Hematopoietic multipotent progenitor cell treated with erythropoietin and hydrocortisone succinate and interleukin-3 and kit ligand, for 4 days (in vitro differentiated cells): ENCODE data around the gene EHMT1.
"Not testable (repeated sequence)": the region's sequence is repeated elsewhere in the genome, so short reads cannot be mapped to it uniquely, and the experiment has no call there.

Source experiments
- DNase-seq: peaks from one replicate; pipeline ENCODE4 v3.0.0-alpha.2; 2015

The EHMT1 gene

DNA sequence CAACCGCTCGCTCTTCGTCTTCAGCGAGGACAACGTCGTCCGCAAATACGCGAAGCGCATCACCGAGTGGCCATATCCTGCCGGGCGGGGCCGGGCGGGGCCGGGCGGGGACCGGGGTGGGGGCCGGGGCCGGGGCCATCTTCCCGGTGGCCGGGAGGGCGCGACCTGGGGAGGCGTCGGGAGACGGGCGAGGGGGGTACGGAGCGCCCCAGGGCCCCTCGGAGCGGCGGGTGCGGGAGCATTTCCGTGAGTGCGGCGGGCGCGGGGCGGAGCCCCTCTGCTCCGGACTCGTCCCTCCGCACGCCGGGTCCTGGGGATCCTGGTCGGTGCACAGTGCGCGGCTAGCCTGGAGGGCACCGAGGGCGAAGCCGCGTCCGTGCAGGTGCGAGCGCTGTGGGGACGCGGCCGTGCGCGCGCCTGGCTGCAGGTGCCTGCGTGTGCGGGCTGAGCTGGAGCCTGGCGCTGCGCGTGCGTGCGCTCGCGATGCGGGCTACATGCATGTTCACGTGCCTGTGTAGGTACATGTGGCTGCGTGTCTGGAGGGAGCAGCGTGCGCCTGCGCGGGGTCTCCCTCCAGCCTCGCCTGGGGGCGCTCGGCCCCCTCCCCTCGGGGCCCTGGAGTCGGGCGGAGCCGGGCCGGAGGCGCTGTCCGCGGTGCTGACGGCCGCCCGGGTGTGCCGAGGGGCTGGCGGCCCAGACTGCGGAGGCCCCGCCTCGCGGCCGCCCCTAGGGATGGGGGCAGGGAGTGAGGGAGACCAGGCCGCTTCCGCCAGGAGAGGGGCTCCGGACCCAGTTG is 259.5 kb downstream of the EHMT1 start:
- peak; percentile 71 for DNase-seq

GRCh38 chr9:137879052-137879451 is 260.2 kb downstream of the EHMT1 start:
- DNase-seq, result no peak

DNA sequence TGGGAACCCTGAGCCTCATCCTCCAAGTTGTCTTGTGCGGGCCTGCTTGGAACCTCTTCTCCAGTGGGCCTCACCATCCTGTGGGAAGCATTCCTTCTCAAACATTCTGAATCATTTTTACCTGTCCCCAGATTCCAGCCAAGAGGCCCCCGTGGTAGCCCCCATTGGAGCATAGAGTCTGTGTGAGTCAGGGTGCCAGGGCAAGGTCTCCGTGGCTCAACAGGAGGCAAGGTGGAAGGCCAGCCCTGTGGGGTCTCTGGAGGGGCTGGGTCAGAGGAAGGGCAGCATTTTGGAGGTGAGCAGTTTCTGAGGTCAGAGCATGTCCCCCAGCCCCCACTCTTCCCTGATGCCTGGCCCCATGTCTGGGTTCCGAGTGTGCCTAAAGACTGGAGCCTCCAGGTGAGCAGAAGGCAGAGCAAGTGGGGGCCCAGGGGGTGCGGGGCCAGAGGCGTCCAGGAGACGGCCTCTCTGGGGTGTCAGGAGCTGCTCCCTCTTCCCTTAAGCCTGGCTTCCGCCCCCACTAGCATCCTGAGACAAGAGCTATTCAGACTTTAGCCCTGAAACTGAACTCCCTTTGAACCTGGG is 260.9 kb downstream of the EHMT1 start:
- no peak for DNase-seq

GRCh38 chr9:137880160-137880975 is 261.6 kb downstream of the EHMT1 start:
- no peak for DNase-seq

DNA sequence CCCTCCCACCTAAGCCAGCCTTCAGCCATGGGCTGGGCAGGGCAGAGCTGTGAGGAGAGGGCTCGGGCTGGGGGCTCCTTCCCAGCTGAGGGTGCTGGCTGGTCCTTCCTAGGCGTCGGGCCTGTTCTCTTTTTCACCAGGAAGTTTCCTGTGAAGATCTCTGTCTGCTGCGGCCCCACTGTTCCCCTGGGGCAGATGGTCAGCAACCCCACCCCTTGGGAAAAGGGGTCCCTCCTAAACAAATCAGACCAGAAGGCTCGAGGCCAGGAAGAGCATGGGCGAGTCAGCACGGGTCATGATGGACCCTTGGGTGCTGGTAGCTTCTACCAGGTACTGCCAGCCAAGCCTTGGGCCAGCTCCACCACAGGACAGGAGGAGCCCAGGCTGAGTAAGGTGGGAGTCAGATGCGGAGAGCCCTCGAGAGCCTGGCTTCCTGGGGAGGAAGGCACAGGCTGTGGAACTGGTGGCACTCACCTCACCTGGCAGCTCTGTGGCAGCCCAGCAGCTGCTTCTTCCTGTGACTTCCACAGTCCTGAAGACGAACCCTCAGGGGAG is 262.2 kb downstream of the EHMT1 start:
- DNase-seq, result no peak

DNA sequence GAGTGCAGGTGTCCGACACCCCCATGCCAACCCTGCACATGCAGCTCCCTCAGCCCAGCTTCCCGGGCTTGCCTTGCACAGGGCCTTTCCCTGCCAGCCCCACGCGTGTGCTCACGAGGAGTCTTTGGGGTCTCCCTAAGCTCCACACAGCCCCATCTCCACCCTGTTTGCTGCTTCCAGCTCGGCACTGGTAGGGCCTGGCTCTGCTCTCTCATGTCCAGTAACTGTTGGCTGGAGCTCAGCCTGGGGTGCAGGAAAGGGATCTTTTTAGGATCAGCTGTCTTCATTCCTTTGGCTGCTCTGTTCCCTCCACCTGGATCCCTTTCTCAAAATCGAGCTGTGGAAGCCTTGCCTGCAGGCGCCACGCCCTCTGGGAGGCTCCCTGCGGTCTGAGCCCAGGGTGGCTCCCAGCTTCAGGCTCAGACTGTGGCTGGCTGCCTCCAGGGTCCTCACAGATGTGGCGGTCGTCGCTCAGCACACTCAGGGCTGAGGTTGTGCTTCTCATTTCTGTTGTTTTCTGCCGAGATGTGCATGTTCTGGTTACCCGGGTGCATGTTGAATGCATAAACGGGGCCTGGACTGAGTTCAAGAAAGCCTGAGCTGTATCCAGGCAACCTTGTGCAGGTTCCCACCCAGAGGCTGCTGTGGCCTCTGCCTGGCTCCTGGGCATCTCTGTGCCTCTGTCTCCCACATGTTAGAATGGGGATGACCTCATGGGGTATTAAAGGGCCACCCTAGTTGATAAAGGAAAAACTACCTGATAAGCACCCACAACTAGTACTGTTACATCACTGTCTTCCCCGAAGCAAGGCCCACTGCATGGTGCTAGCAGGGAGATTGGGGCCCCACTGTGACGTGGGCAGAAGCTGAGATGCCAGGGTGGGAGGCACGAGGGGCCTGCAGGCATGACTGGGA is 263.0 kb downstream of the EHMT1 start:
- DNase-seq, result no peak

DNA sequence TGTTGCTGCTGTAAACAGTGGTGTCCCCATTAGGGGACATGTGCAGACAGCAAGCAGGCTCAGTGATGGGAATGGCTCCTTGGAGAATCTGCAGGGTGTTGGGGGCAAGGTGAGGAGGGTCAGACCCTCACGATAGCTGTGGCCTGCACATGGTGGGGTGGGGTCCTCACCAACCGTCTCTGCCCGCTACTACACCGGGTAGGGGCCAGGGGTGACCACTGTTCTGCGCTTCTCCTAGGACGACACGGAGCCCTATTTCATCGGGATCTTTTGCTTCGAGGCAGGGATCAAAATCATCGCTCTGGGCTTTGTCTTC is 263.7 kb downstream of the EHMT1 start:
- no peak for DNase-seq

GRCh38 chr9:137883977-137884376 is 265.2 kb downstream of the EHMT1 start:
- DNase-seq, result not testable (repeated sequence)

- peak; percentile 54 for DNase-seq
Measured at GRCh38 chr9:137884547-137884946, 265.7 kb downstream of the EHMT1 start.

DNA sequence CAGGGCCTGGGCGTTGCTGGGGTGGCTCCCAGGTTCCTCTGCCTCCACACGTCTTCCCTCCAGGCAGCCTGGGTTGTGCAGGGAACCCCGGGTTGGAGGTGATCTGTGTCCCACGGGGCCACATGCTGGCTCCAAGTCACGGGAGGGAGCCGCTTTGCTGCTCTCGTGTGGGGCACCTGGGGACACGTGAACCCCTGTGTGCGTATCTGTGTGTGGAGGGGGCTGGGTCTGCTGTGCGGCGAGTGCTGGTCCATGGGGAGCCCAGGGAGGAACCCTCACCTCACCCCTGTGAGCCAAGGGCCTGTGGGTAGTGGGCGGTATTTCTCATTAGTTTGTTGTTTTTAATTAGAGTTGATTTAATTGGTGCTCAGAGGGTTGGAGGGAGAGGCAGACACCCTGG is 266.3 kb downstream of the EHMT1 start:
- not testable (repeated sequence) for DNase-seq
